GM12878 (cell line): Measurements from ENCODE around the gene CYS1. TPM values are rescaled to one million over a fixed set of nuclear protein-coding genes. Genes with fewer than 3 reads are reported as not detected.

ENCODE experiments used
- ATAC-seq: fragments of 200-7000 bp; cut with Tn5 transposase; 3 replicates; pipeline ENCODE4 v1.9.1; 2020; ENCODE audit warnings: mild to moderate bottlenecking, moderate library complexity
- BruUV-seq: library from RNA; stranded (reverse); fragments of 400-500 nt; replicated peaks from 2 replicates; lab custom pipeline; 2021; lab: Mats Ljungman, UMichigan
- CTCF ChIA-PET: fragments of 300-600 bp; sonication (Branson Sonifier 250); formaldehyde crosslinking; extraction: SDS; loops from one replicate; lab custom pipeline; 2021; ENCODE audit warnings: inconsistent platforms; lab: Yijun Ruan, JAX
- POLR2A ChIA-PET: fragments of 350-600 bp; formaldehyde crosslinking; extraction: SDS; loops from one replicate; lab custom pipeline; 2021; ENCODE audit warnings: inconsistent platforms; lab: Charles Lee
- RAD21 ChIA-PET: fragments of 300-600 bp; sonication (Branson Sonifier 250); formaldehyde crosslinking; loops from one replicate; lab custom pipeline; 2023; ENCODE audit warnings: antibody characterized with exemption; ENCODE audit not compliant: unreplicated experiment; lab: Charles Lee
- SMC1A ChIA-PET: fragments of 300-600 bp; sonication (Branson Sonifier 250); formaldehyde crosslinking; loops from one replicate; lab custom pipeline; 2023; ENCODE audit not compliant: unreplicated experiment, uncharacterized antibody; lab: Charles Lee
- DNase-seq: peaks from one replicate; pipeline ENCODE4 v3.0.0-alpha.2; 2011; ENCODE audit warnings: low read depth, low spot score
- FAIRE-seq: peaks from 3 replicates; lab custom pipeline; 2011; peaks lifted over from hg19 to GRCh38; lab: Jason Lieb, UNC
- H2AFZ ChIP-seq: 2 replicates; pipeline ENCODE4 v1.6.0; 2011; ENCODE audit warnings: low read depth, low read length, control low read depth; ENCODE audit not compliant: control insufficient read depth
- H3K27ac ChIP-seq: 2 replicates; pipeline ENCODE4 v1.5.1; 2011; ENCODE audit warnings: control low read depth; ENCODE audit not compliant: control insufficient read depth, insufficient read depth
- H3K27me3 ChIP-seq, 2 experiments: replicated peaks in 1 of 2; 2 replicates each; pipeline versions ENCODE4 v1.6.0 to v1.6.1; 2011; ENCODE audit warnings: low read length in 1 of 2; ENCODE audit not compliant: control insufficient read depth in 2 of 2, insufficient read depth in 2 of 2
- H3K36me3 ChIP-seq, 2 experiments: 2 replicates each; pipeline ENCODE4 v1.5.1; 2011; ENCODE audit warnings: low read length in 1 of 2; ENCODE audit not compliant: control insufficient read depth in 2 of 2, insufficient read depth in 2 of 2
- H3K4me1 ChIP-seq: 2 replicates; pipeline ENCODE4 v1.6.1; 2011; ENCODE audit warnings: mild to moderate bottlenecking, low read length, moderate library complexity, mixed read lengths; ENCODE audit not compliant: control insufficient read depth, insufficient read depth
- H3K4me2 ChIP-seq: 2 replicates; pipeline ENCODE4 v1.6.0; 2011; ENCODE audit warnings: control low read depth; ENCODE audit not compliant: control insufficient read depth, insufficient read depth
- H3K4me3 ChIP-seq: fragments of 200-600 bp; sonication (generic); 2 replicates; pipeline ENCODE4 v1.5.1; 2016
- H3K79me2 ChIP-seq: 2 replicates; pipeline ENCODE4 v1.6.0; 2011; ENCODE audit warnings: low read length; ENCODE audit not compliant: control insufficient read depth, insufficient read depth
- H3K9ac ChIP-seq: 2 replicates; pipeline ENCODE4 v1.8.0; 2011; ENCODE audit warnings: low read length, control low read depth, mixed read lengths; ENCODE audit not compliant: control insufficient read depth, insufficient read depth
- H3K9me3 ChIP-seq: replicated peaks from 3 replicates; pipeline ENCODE4 v1.5.1; 2011; ENCODE audit warnings: mild to moderate bottlenecking, low read length; ENCODE audit not compliant: control insufficient read depth, insufficient read depth
- H4K20me1 ChIP-seq: 2 replicates; pipeline ENCODE4 v1.6.0; 2011; ENCODE audit not compliant: control insufficient read depth, insufficient read depth
- GABPA ChIP-seq: IDR thresholded peaks from 2 replicates; pipeline ENCODE4 v1.6.1; 2014; ENCODE audit warnings: antibody characterized with exemption, low read depth, mild to moderate bottlenecking, inconsistent platforms
- GATAD2B ChIP-seq: fragments of 450-650 bp; conservative IDR thresholded peaks from 2 replicates; pipeline ENCODE4 v1.6.1; 2017; ENCODE audit warnings: low read depth, mild to moderate bottlenecking, moderate library complexity
- NKRF ChIP-seq: fragments of 450-650 bp; conservative IDR thresholded peaks from 2 replicates; pipeline ENCODE4 v1.6.1; 2017; ENCODE audit warnings: mild to moderate bottlenecking, moderate library complexity
- PRDM15 ChIP-seq: fragments of 450-650 bp; formaldehyde crosslinking; IDR thresholded peaks from 2 replicates; pipeline ENCODE4 v1.4.0; 2020; ENCODE audit warnings: mild to moderate bottlenecking, moderate library complexity
- RAD51 ChIP-seq: fragments of 450-650 bp; IDR thresholded peaks from 2 replicates; pipeline ENCODE4 v1.6.1; 2016; ENCODE audit warnings: moderate library complexity, mild to moderate bottlenecking, inconsistent platforms
- ZBTB4 ChIP-seq: fragments of 450-650 bp; formaldehyde crosslinking; IDR thresholded peaks from 2 replicates; pipeline ENCODE4 v1.4.0; 2022; ENCODE audit warnings: mild to moderate bottlenecking, moderate library complexity
- WGBS: methylation state at CpG from one replicate; pipeline ENCODE4 v1.1.6; 2016; ENCODE audit warnings: low lambda C conversion rate; ENCODE audit not compliant: insufficient replicate concordance, insufficient coverage; ENCODE audit errors: missing lambda C conversion rate; 5-methylcytosine and 5-hydroxymethylcytosine counted together
- in situ Hi-C: fragments of 300-500 bp; cut with MboI; formaldehyde crosslinking; loops from 9 replicates; pipeline ENCODE4 v1.14.3; 2018; ENCODE audit warnings: mixed read lengths
- intact Hi-C: fragments of 100-400 bp; cut with micrococcal nuclease; formaldehyde crosslinking; loops from one replicate; pipeline ENCODE4 v1.14.2; 2022; ENCODE audit not compliant: unreplicated experiment
- polyA plus RNA-seq, 11 experiments: library from polyadenylated mRNA; depleted of rRNA in 4 of 11; unstranded in 6 of 11; stranded (reverse) in 5 of 11; fragments of >200 nt; fragmentation: Nextera tagmentation in 4 of 11; fragmentation: Illumina TruSeq in 1 of 11; extraction: Ambion mirVana in 4 of 11; extraction: Trizol in 1 of 11; gene quantifications; 1 replicate in 1 of 11; 2 replicates in 10 of 11; pipeline versions ENCODE4 v1.2.1 to v1.2.3, GENCODE V29; 2011 to 2016; ENCODE audit warnings: inconsistent platforms in 2 of 11, missing spikeins in 2 of 11, low read depth in 1 of 11
- total RNA-seq, 4 experiments: library from RNA; depleted of rRNA in 3 of 4; stranded (reverse); fragments of >200 nt in 3 of 4; fragmentation: Illumina TruSeq in 1 of 4; extraction: Trizol in 1 of 4; gene quantifications; 2 replicates each; pipeline versions ENCODE4 v1.2.1 to v1.2.3, GENCODE V29; 2013 to 2021

Gene CYS1
- total and polyA plus RNA-seq, 10 of the 15 experiments (the other 5 are each of a cell fraction or from before 2014, with no cell fraction given) = 0.35 to 6.4 (median 2.5) TPM

GRCh38 chr2:10083692-10084211 is 3.5 kb upstream of the CYS1 start (continued):
- no peak for TF ChIP-seq ZBTB4

GRCh38 chr2:10083046-10083445 is 2.8 kb upstream of the CYS1 start:
- no TSS peak for BruUV-seq
- Histone ChIP-seq H3K4me2 (peak overlapping the region; percentile 36), H3K27me3 (no peaks in the 10 kb centered on the region), H3K9me3 (no peaks in the 10 kb centered on the region), H3K4me3 (no peak overlapping the region), H2AFZ (no peak overlapping the region), H3K36me3 (no peaks in the 10 kb centered on the region), H3K9ac (no peak overlapping the region), H3K79me2 (no peaks in the 10 kb centered on the region; the same call in 1 of the 2 replicates), H3K4me1 (peaks cover 29% of the 10 kb centered on the region), H4K20me1 (no peaks in the 10 kb centered on the region), H3K27ac (peak overlapping the region; percentile 30; the same call in 1 of the 2 replicates)
- RAD21 ChIA-PET = interaction anchor here (0.6 to 5.7 kb wide), 7 partner anchors 9 to 362 kb away, joined by 3 to 41 read pairs (median 13); no protein-coding TSS in a partner anchor
- FAIRE-seq (no peak), DNase-seq (no peak), ATAC-seq (no peak)
- POLR2A ChIA-PET = interaction anchor here (0.9 to 5.8 kb wide), 9 partner anchors 8 to 365 kb away, joined by 3 to 73 read pairs (median 5); partner anchors contain the start of gene ODC1
- SMC1A ChIA-PET = interaction anchor here (0.6 to 3.8 kb wide), 13 partner anchors 8 to 365 kb away, joined by 3 to 41 read pairs (median 5); partner anchors contain the start of gene ODC1
- in situ Hi-C loops (no loop called here), intact Hi-C loops (loop anchor here (1.0 to 2.0 kb wide), 2 partner anchors 8 to 38 kb away; no protein-coding TSS in a partner anchor)
- TF ChIP-seq GABPA (0 out of 2 replicates have a peak, but pooled peaks have one; percentile 0), PRDM15 (no peak), NKRF (no peak), GATAD2B (0 out of 2 replicates have a peak, but pooled peaks have one; percentile 8), RAD51 (peak; percentile 81; the same call in 1 of the 2 replicates)
- CTCF ChIA-PET = interaction anchor here (0.6 to 31.8 kb wide), 9 partner anchors 6 to 352 kb away, joined by 3 to 983 read pairs (median 8); partner anchors contain the start of gene CYS1
- WGBS = 21% methylated on average over 5 of the region's 5 CpGs
